HG03025 (cell line): ENCODE data around the gene MYRIP.
"Not testable (repeated sequence)": the region's sequence is repeated elsewhere in the genome, so short reads cannot be mapped to it uniquely, and the experiment has no call there.

ENCODE experiments used
- ATAC-seq: cut with Tn5 transposase; IDR thresholded peaks from one replicate; pipeline ENCODE4 v1.9.1; 2021; ENCODE audit warnings: mild to moderate bottlenecking, moderate library complexity; ENCODE audit not compliant: unreplicated experiment, low FRiP score

The MYRIP gene

GRCh38 chr3:40254491-40254890 lies 445.1 kb downstream of the MYRIP start:
- no peak for ATAC-seq

DNA sequence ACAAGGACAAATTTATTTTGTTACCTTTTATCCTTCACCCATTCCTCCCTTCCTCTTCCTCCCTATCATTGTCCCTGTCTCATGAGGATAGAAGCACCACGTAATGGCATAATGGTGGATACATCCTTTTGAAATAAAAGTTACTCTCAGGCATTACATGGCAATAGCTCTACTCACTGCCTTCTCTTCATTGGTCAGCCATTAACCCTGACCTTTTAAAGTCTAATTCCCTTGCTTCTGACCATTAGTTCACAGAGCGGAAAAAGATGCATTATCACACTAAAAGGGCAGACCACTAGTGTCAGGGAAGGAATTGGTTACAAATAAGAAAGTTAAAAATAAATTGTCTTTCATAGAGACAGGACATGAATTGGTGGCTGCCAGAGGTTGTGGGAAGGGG lies 445.5 kb downstream of the MYRIP start:
- ATAC-seq, result no peak

- no peak for ATAC-seq
These were observed 446.1 kb downstream of the MYRIP start for GRCh38 chr3:40255532-40255931.

- ATAC-seq, result no peak
These were observed 448.7 kb downstream of the MYRIP start for GRCh38 chr3:40258064-40258463.

- ATAC-seq, result no peak
These were observed 449.1 kb downstream of the MYRIP start for GRCh38 chr3:40258555-40258954.

DNA sequence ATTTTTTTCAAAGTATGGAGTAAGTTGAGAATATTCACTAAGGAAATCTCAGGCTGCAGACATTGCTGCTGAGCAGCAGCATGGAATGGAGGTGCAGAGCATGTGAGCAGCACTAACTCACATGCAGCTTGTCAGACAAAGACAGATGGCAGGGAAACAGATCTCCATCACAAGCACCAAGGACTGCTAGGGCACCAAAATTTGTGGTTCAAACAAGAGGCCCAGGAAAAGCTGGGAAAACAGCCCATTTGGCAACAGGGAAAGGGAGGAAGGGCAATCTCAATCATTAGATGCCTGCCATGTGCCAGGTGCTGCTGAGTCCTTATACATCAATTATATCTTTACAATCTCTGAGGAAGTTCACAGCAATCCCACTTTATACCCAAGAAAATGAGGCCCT lies 452.9 kb downstream of the MYRIP start:
- ATAC-seq, result no peak

DNA sequence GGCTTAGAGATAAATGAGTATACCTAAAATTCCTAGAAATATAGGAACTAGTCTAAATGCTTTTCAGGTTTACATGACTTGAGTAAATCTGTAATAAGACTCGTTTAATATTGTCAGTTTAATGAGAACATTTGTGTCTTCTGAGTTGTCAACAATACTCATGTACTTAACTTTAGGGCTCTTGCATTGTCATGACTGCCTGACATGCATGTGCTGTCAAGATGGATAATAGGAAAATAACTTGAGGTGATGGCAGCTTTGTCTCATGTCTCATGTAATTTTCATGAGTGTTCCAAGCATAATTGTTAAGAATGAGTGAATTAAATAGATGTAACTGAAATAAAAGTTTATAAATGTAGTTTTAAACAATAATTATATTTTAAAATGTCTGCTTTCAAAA lies 455.0 kb downstream of the MYRIP start:
- no peak for ATAC-seq

- no peak for ATAC-seq
These were observed 455.8 kb downstream of the MYRIP start for GRCh38 chr3:40265181-40265580.

DNA sequence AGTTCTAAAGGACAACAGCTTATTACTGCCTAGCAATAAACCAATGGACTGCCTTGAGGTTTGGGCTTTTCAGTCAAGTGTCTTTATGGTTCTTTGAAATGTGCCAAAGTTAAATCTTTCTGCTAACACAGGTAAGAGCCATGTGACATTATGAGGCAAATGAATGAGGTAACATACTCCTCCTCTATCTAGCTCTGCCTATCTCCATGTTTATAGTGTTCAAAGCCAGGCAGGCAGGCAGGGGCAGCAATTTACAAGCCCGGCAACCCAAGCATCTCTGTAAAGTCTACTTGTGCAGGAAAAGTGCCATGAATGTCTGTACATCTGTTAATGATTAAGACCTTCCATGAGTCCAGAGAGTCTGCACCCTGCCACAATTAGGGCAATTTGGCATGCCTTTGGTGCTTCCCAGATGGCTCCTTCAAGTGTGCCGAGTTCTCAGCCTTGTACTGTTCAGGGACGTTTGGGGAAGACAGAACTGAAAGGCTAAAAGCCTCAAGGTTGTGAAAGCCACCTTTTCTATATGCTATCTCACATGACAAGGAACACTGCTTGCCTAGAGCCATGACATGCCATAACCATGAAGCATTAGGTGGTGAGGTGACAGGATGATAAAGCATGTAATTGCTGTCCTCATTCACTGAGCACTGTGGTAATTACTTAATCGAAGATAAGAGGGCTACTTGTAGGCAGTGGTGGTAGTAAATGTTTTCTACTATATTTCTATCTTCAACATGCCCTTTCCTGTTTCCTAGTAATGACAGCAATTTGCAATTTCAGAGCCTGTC lies 458.7 kb downstream of the MYRIP start:
- ATAC-seq, result no peak

DNA sequence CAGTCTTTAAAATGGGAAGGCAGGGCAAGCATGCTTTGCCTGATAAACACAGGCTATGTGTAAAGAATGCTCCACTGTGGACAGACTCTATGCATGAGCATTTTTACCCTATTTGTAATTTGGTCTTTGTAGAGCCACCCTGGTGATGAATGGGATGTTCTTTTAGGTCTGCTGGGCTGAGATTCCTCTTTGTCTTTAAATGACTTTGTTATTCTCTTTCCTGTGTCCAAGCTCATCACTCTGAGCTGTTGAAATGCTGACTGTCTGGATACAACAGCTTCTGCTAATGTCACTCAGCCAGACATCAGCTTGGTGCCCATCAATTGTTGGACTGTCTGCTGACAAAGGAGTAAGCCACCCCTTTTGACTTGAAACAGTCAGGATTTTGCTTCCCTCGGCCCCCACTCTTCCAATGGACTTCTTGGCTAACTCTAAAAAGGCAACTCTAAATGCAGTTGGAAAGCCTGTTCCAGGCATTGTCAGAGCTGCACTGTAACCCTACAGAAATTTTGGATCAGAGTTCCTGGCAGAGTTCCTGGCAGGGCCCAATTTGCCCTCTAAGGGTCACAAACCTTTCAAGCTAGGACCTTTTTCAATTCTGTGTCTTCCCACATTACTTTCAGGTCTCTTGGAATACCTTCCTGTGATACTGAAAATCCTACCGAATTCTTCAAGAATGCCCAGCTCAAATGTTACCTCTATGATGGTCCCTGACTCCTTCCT lies 459.6 kb downstream of the MYRIP start:
- no peak for ATAC-seq

DNA sequence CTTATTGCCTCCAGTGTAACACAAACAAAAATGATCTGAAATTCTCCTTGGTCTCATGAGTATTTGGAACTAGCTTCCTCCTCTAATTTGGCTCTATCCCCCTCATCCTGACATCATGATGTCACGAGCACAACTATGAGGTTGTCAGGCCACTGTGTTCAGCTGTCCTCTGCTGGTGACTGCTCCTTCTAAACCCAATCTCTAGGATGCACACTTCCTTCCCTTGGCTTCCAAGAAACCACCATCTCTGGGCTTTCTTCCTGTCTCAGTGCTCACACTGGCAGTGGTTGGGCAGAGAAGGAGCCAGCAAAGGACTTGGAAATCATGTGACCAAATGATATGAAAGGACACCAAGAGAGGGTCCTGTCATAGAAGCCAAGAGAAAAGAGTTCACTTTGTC lies 469.4 kb downstream of the MYRIP start:
- ATAC-seq, result no peak

DNA sequence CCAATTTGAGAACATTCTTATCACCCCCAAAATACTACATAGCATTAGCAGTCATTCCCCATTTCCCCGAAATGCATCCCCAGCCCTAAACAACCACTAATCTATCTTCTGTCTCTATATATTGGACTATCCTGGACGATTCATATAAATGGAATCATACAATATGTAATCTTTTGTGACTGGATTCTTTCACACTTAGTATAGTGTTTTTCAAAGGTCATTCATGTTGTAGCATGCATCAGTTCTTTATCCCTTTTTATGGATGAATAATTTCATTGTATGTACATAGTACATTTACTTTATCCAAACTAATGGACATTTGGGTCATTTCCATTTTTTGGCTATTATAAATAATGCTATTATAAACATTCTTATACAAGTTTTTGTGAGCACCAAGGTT lies 472.6 kb downstream of the MYRIP start:
- no peak for ATAC-seq

- ATAC-seq, result not testable (repeated sequence)
These were observed 473.6 kb downstream of the MYRIP start for GRCh38 chr3:40283057-40283456.

DNA sequence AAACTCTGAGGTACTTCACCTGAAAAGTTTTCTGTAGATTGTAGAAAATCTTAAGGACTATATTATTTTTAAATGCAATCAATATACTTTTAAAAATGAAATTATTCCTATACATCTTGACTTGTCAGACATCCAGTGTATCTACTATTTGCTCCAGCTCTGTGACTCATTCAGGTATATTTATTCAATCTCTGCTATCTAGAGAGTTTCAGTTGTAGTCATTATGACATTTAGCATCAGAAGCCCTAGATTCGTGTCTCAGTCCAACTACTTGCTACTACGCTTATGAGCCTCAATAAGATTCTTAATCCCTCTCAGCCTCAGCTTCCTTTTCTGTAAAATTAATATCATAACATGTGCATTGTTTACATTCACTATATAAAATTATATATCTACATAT lies 477.8 kb downstream of the MYRIP start:
- no peak for ATAC-seq

GRCh38 chr3:40290396-40290795 lies 481.0 kb downstream of the MYRIP start:
- no peak for ATAC-seq

- ATAC-seq, result no peak
These were observed 482.1 kb downstream of the MYRIP start for GRCh38 chr3:40291471-40291870.

- ATAC-seq, result no peak
These were observed 483.4 kb downstream of the MYRIP start for GRCh38 chr3:40292637-40293349.

GRCh38 chr3:40294434-40294833 lies 485.0 kb downstream of the MYRIP start:
- no peak for ATAC-seq

- ATAC-seq, result no peak
These were observed 488.7 kb downstream of the MYRIP start for GRCh38 chr3:40298075-40298474.

GRCh38 chr3:40299130-40299720 lies 489.8 kb downstream of the MYRIP start:
- ATAC-seq, result no peak

DNA sequence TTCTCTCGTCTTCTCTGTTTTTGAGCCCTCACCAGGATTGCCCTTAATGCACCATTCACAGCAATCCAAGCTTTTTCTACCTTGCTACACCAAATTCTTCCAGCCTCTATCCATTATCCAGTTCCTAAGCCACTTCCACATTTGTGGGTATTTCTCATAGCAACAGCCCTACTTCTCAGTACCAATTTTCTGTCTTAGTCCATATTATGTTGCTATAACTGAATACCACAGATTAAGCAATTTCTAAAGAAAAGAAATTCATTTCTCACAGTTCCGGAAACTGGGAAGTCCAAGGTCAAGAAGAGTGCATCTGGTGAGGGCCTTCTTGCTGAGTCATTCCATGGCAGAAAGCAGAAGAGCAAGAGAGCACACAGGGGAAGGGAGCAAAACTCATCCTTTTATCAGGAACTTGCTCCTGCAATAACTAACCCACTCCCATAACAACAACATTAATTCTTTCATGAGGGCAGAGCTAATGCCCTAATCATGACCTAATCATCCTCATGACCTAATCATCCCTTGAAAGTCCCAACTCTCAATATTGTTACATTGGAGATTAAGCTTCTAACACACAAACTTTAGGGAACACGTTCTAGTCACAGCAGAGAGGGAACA lies 490.4 kb downstream of the MYRIP start:
- no peak for ATAC-seq
